ENCODE results near the gene NKAPD1.
"Not testable (repeated sequence)": the region's sequence is repeated elsewhere in the genome, so short reads cannot be mapped to it uniquely, and the experiment has no call there.

Gene NKAPD1

GRCh38 chr11:112073941-112074811 lies at the start of gene NKAPD1, which contains the start of gene PIH1D2:
Gene NKAPD1 (plus strand): TSS chr11:112074299. CDS start chr11:112075575, 1,276 bp downstream.
Gene PIH1D2 (minus strand): TSS chr11:112074017. CDS start chr11:112073174, 843 bp downstream.
- in situ Hi-C loops (cut with MboI; ENCODE audit: low pct_unique_long_range_greater_than_20kb, low sequenced_read_pairs, unreplicated experiment) = no loop called here
- peak; percentile 74 for DNase-seq (ENCODE audit: low spot score)
- TF ChIP-seq, protein P1, sequence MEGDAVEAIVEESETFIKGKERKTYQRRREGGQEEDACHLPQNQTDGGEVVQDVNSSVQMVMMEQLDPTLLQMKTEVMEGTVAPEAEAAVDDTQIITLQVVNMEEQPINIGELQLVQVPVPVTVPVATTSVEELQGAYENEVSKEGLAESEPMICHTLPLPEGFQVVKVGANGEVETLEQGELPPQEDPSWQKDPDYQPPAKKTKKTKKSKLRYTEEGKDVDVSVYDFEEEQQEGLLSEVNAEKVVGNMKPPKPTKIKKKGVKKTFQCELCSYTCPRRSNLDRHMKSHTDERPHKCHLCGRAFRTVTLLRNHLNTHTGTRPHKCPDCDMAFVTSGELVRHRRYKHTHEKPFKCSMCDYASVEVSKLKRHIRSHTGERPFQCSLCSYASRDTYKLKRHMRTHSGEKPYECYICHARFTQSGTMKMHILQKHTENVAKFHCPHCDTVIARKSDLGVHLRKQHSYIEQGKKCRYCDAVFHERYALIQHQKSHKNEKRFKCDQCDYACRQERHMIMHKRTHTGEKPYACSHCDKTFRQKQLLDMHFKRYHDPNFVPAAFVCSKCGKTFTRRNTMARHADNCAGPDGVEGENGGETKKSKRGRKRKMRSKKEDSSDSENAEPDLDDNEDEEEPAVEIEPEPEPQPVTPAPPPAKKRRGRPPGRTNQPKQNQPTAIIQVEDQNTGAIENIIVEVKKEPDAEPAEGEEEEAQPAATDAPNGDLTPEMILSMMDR (IDR thresholded peaks at IDR 0.05; ENCODE audit: extremely low read depth, insufficient read depth, missing control alignments) = no peak

GRCh38 chr11:112024773-112025678 lies 49.1 kb upstream of the NKAPD1 start, which contains the start of gene DLAT:
Gene DLAT (plus strand): TSS chr11:112025408. CDS start chr11:112025473, 65 bp downstream.
- TF ChIP-seq, protein P1 (IDR thresholded peaks at IDR 0.05; ENCODE audit: extremely low read depth, insufficient read depth, missing control alignments) = no peak
- in situ Hi-C loops (cut with MboI; ENCODE audit: low pct_unique_long_range_greater_than_20kb, low sequenced_read_pairs, unreplicated experiment) = no loop called here

DNA sequence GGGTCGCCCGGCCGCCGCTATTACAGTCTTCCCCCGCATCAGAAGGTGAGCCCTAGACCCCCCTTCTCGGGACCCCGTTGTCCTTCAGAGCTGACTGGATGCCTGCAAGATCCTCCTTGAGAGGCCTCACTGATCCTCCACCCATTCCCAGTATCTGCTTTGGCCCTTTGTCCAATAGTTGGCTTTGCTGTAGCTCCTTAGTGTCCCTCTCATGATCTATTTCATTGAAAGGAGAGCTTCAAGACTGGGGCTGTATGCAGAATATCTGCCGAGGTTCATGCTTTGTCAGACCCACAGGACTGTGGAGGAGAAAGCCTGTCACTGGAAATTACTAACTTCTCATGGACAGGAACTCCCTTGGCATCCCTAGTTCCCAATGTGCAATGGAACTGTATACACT lies 48.4 kb upstream of the NKAPD1 start:
- in situ Hi-C loops (cut with MboI; ENCODE audit: low pct_unique_long_range_greater_than_20kb, low sequenced_read_pairs, unreplicated experiment) = no loop called here
- TF ChIP-seq, protein P1 (IDR thresholded peaks at IDR 0.05; ENCODE audit: extremely low read depth, insufficient read depth, missing control alignments) = no peak
- peak; percentile 27 for DNase-seq (ENCODE audit: low spot score)

More at GRCh38 chr11:112024773-112025678, 49.1 kb upstream of the NKAPD1 start, which contains the start of gene DLAT:
- peak; percentile 89 for DNase-seq (ENCODE audit: low spot score)

- DNase-seq (ENCODE audit: low spot score); in situ Hi-C loops (cut with MboI; ENCODE audit: low pct_unique_long_range_greater_than_20kb, low sequenced_read_pairs, unreplicated experiment): not testable (repeated sequence)
Observed at GRCh38 chr11:112026784-112027410, 47.2 kb upstream of the NKAPD1 start.

- in situ Hi-C loops (cut with MboI; ENCODE audit: low pct_unique_long_range_greater_than_20kb, low sequenced_read_pairs, unreplicated experiment) = no loop called here
- no peak for DNase-seq (ENCODE audit: low spot score)
- TF ChIP-seq, protein P1 (IDR thresholded peaks at IDR 0.05; ENCODE audit: extremely low read depth, insufficient read depth, missing control alignments) = no peak
Observed at GRCh38 chr11:112029460-112029859, 44.6 kb upstream of the NKAPD1 start.

- in situ Hi-C loops (cut with MboI; ENCODE audit: low pct_unique_long_range_greater_than_20kb, low sequenced_read_pairs, unreplicated experiment) = no loop called here
- TF ChIP-seq, protein P1 (IDR thresholded peaks at IDR 0.05; ENCODE audit: extremely low read depth, insufficient read depth, missing control alignments) = no peak
- no peak for DNase-seq (ENCODE audit: low spot score)
Observed at GRCh38 chr11:112033902-112034301, 40.2 kb upstream of the NKAPD1 start.

Measured in GM13977 (cell line).